Astrocyte of the cerebellum (primary cell): ENCODE measurements around the gene C3orf52.
"Not testable (repeated sequence)": the region's sequence is repeated elsewhere in the genome, so short reads cannot be mapped to it uniquely, and the experiment has no call there.

Experiments used
- DNase-seq: peaks from one replicate; pipeline ENCODE4 v3.0.0-alpha.2; 2011; ENCODE audit warnings: low read depth
- H3K4me3 ChIP-seq: 2 replicates; pipeline ENCODE4 v1.5.1; 2011; ENCODE audit warnings: mild to moderate bottlenecking, low read depth, low read length, moderate library complexity
- CTCF ChIP-seq: IDR thresholded peaks from 2 replicates; pipeline ENCODE4 v1.5.1; 2012; ENCODE audit warnings: low read length, low read depth, moderate library complexity, mild to moderate bottlenecking; ENCODE audit errors: missing control alignments
- in situ Hi-C: cut with HindIII; loops from 2 replicates; pipeline ENCODE4 v1.10.0; 2017; ENCODE audit warnings: low sequenced_read_pairs

The C3orf52 gene, protein sequence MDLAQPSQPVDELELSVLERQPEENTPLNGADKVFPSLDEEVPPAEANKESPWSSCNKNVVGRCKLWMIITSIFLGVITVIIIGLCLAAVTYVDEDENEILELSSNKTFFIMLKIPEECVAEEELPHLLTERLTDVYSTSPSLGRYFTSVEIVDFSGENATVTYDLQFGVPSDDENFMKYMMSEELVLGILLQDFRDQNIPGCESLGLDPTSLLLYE

GRCh38 chr3:112086076-112086854 lies at the start of gene C3orf52:
TSS of gene C3orf52 (plus strand) at chr3:112086389. CDS start at chr3:112086408, 19 bp downstream.
- H3K4me3 ChIP-seq, result peak within 1 kb of the TSS; percentile 69
- in situ Hi-C loops, result no loop called here
- DNase-seq, result peak; percentile 41
- no peak for TF ChIP-seq CTCF

DNA sequence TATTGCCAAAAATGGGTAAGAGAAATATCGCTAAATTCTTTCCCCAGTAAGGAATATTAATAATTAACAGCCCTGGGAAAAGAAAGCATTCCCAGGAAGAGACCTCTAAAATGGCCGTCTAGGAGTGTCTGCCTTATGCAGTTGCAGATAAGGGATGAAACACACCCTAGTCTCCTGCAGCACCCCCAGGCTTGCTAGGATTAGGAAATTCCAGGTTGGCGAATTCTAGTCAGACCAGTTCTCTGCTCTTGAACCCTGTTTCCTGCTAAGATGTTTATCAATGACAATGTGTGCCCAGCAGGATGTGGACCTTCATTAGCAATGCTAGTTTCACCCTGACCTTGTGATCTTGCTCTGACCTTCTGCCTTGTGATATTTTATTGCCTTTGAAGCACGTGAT lies 49.0 kb upstream of the C3orf52 start:
- DNase-seq, H3K4me3 ChIP-seq, in situ Hi-C loops: not testable (repeated sequence)

- in situ Hi-C loops, result no loop called here
- H3K4me3 ChIP-seq, result no peak overlapping the region
- TF ChIP-seq CTCF, result no peak
- DNase-seq, result no peak
These were observed 47.3 kb upstream of the C3orf52 start for GRCh38 chr3:112038863-112039262.

- H3K4me3 ChIP-seq, result no peak overlapping the region
- in situ Hi-C loops, result no loop called here
- no peak for TF ChIP-seq CTCF
These were observed 44.9 kb upstream of the C3orf52 start for GRCh38 chr3:112041321-112041720.

DNA sequence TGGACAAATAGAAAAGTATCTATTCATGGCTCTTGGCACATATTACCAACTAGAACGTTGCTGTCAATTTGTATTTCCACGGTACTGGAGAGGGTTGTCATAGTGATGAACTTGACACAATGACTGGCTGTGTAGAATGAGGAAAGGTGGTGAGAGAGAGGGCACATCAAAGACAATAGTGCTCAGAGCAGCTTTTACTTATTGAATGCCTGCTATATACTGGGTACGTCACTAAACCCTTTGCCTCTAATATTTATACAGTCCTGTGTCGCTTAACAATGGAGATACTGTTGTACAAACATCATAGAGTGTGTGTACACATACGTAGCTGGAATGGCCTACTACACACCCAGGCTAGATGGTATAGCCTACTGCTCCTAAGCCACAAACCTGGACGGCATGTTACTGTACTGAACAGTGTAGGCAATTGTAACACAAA lies 43.3 kb upstream of the C3orf52 start:
- no peak overlapping the region for H3K4me3 ChIP-seq
- DNase-seq, result no peak
- TF ChIP-seq CTCF, result no peak
- in situ Hi-C loops, result no loop called here

More at GRCh38 chr3:112041321-112041720, 44.9 kb upstream of the C3orf52 start:
- no peak for DNase-seq

- DNase-seq, result peak; percentile 61
- TF ChIP-seq CTCF, result peak; percentile 91
- in situ Hi-C loops, result no loop called here
These were observed 42.5 kb upstream of the C3orf52 start for GRCh38 chr3:112043621-112044201.

DNA sequence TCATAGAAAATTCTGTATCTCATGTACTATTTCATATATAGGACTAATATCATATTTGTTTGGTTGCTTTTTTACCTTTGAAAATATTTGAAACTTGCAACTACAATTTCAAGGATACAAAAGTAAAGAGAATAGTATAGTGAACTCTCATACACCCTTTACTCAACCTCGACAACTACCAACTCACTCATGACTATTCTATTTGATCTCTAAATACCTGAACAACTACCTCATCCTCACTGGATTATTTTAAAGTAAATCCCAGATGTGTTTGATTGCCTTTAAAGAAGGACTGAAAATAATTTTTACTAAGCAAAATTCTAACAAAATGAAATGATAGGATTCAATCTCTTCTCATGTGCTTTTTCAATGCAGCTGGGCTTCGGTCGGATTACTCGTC lies 39.6 kb upstream of the C3orf52 start:
- TF ChIP-seq CTCF, result no peak
- in situ Hi-C loops, result no loop called here
- no peak for DNase-seq
- no peak overlapping the region for H3K4me3 ChIP-seq

More at GRCh38 chr3:112043621-112044201, 42.5 kb upstream of the C3orf52 start:
- no peak overlapping the region for H3K4me3 ChIP-seq
